ENCODE measurements around the gene LRP2. TPM values are rescaled to one million over a fixed set of nuclear protein-coding genes. Genes with fewer than 3 reads are reported as not detected.

The LRP2 gene
- total RNA-seq, 4 donors from 2014 or later = not detected

DNA sequence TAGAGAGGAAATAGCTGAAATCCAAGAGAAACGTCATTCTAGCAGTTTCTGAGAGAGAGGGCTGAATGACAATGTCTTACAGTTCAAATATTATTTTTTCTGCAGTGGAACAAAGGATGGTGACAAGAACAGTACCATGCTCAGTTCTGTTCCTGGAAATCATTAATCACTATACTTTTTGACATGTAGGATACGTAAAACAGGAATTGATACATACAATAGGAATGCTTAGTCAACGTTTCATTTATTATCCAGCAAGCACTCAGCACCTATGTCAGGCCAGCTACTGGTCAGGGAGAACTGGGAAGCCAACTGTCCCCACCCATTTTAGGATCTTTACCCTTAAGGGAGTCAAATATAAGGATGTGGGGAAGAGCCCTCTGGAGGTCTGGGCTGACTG lies 178.3 kb downstream of the LRP2 start:
- Histone ChIP-seq H3K4me3 (no peak overlapping the region), H3K36me3 (no peaks in the 10 kb centered on the region), H3K27me3 (no peaks in the 10 kb centered on the region), H3K4me1 (no peaks in the 10 kb centered on the region), H3K9me3 (no peaks in the 10 kb centered on the region), H3K27ac (no peak overlapping the region)
- DNase-seq = no peak
- no peak for TF ChIP-seq POLR2A (IDR thresholded peaks at IDR 0.05)
- TF ChIP-seq, protein P1, sequence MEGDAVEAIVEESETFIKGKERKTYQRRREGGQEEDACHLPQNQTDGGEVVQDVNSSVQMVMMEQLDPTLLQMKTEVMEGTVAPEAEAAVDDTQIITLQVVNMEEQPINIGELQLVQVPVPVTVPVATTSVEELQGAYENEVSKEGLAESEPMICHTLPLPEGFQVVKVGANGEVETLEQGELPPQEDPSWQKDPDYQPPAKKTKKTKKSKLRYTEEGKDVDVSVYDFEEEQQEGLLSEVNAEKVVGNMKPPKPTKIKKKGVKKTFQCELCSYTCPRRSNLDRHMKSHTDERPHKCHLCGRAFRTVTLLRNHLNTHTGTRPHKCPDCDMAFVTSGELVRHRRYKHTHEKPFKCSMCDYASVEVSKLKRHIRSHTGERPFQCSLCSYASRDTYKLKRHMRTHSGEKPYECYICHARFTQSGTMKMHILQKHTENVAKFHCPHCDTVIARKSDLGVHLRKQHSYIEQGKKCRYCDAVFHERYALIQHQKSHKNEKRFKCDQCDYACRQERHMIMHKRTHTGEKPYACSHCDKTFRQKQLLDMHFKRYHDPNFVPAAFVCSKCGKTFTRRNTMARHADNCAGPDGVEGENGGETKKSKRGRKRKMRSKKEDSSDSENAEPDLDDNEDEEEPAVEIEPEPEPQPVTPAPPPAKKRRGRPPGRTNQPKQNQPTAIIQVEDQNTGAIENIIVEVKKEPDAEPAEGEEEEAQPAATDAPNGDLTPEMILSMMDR (IDR thresholded peaks at IDR 0.05) = no peak

DNA sequence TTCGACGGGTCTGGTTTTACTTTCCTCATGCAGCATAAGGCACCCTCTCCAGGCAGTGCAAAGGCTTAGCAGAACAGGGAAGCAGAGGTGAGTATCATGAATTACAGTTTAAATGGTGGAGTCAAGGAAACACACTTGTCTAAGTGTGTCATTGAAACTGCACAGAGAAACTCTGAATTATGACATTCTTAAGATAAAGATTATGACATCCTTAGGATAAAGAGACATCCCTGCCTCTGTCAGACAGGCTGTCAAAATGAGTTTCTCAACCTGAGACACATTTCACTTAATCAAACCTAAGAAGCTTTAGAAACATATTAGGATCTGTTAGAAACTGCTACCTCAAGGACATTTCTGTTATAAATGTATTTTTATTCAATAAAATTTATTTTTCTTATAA lies 179.8 kb downstream of the LRP2 start:
- Histone ChIP-seq H3K9me3 (no peaks in the 10 kb centered on the region), H3K4me3 (no peak overlapping the region), H3K27me3 (no peaks in the 10 kb centered on the region), H3K36me3 (no peaks in the 10 kb centered on the region), H3K4me1 (no peaks in the 10 kb centered on the region), H3K27ac (no peak overlapping the region)
- no peak for DNase-seq
- TF ChIP-seq, protein P1 (IDR thresholded peaks at IDR 0.05) = no peak
- TF ChIP-seq POLR2A (IDR thresholded peaks at IDR 0.05) = no peak

DNA sequence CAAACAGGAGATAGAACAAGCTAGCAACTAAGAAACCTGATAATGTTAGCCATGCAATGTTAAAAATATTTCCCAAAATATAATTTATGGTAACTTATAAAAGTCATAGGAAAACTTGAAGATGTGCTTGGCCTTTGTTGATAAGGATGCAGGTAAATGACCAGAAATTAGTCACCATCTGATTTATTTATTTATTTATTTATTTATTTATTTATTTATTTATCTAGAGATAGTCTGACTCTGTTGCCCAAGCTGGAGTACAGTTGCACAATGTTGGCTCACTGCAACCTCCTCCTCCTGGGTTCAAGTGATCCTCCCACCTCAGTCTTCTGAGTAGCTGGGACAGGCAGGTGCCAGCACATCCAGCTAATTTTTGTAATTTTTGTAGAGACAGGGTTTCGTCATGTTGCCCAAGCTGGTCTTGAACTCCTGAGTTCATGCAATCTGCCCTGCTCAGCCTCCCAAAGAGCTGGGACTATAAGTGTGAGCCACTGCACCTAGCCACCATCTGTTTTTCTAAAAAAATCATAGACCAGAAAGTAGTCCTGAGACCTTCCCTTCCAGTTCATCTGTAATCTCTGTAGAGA lies 183.4 kb downstream of the LRP2 start:
- no peaks in the 10 kb centered on the region for H3K4me1 ChIP-seq
- no peak overlapping the region for H3K4me3 ChIP-seq
- DNase-seq = no peak
- no peaks in the 10 kb centered on the region for H3K9me3 ChIP-seq
- H3K27ac ChIP-seq = no peak overlapping the region
- no peaks in the 10 kb centered on the region for H3K27me3 ChIP-seq
- TF ChIP-seq, protein P1 (IDR thresholded peaks at IDR 0.05) = no peak
- TF ChIP-seq POLR2A (IDR thresholded peaks at IDR 0.05) = no peak
- no peaks in the 10 kb centered on the region for H3K36me3 ChIP-seq

DNA sequence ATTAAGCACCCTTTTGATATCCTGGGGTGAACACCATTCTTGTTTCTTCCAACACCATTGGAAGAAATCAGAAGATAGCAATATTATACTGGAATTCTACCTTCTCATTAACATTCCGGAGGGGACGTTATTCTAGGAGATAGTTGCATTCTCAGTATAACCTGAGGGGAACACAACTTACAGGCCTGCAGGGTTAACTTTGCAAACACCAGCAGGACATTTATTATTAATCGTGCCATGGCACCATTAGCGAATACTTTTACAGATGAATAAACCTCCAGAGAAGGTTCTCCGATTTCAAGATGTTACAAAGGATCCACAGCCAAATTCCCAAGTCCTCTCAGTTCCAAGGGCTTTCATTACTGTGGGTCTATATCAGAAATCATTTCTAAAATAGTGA lies 184.0 kb downstream of the LRP2 start:
- DNase-seq = no peak
- Histone ChIP-seq H3K4me3 (no peak overlapping the region), H3K27me3 (no peaks in the 10 kb centered on the region), H3K4me1 (no peaks in the 10 kb centered on the region), H3K9me3 (no peaks in the 10 kb centered on the region), H3K27ac (no peak overlapping the region), H3K36me3 (no peaks in the 10 kb centered on the region)
- no peak for TF ChIP-seq POLR2A (IDR thresholded peaks at IDR 0.05)
- TF ChIP-seq, protein P1 (IDR thresholded peaks at IDR 0.05) = no peak

DNA sequence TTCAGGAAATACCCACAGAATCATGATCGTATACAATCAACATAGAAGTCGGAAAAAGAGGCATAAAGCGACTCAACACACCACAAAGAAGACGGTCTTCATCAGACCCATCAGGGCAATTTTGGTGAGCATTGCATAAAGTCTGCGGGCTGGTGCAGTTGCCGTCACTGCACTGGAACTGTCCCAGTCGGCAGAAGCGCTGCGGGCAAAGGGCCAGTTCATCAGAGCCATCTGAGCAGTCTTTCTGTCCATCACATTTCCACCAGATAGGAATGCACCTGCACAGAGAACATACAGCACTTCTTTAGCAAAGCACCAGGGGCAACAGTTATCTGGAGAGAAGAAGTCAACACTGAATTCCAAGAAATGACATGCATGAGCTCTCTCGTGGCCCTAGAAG lies 187.2 kb downstream of the LRP2 start:
- no peaks in the 10 kb centered on the region for H3K36me3 ChIP-seq

More for the DNA sequence above, 187.2 kb downstream of the LRP2 start:
- H3K4me1 ChIP-seq = no peaks in the 10 kb centered on the region
- no peaks in the 10 kb centered on the region for H3K27me3 ChIP-seq
- no peak overlapping the region for H3K27ac ChIP-seq
- no peak for TF ChIP-seq POLR2A (IDR thresholded peaks at IDR 0.05)
- TF ChIP-seq, protein P1 (IDR thresholded peaks at IDR 0.05) = no peak
- no peaks in the 10 kb centered on the region for H3K9me3 ChIP-seq
- no peak for DNase-seq
- no peak overlapping the region for H3K4me3 ChIP-seq
